Thymus (tissue), 11 donors: ENCODE data around the gene CCDC13. TPM values are rescaled to one million over a fixed set of nuclear protein-coding genes. Genes with fewer than 3 reads are reported as not detected.

Experiments used
- DNase-seq, 9 donors: peaks; one replicate each; pipeline ENCODE4 v3.0.0-alpha.2; 2013; ENCODE audit warnings: low spot score in 9 of 9, low read depth in 6 of 9, missing footprints in 1 of 9
- H3K27ac ChIP-seq, 2 donors: one replicate each; pipeline ENCODE4 v1.5.1; 2013; ENCODE audit warnings: control low read depth in 1 of 2, low read depth in 1 of 2, low read length in 1 of 2, mild to moderate bottlenecking in 1 of 2, moderate library complexity in 1 of 2
- H3K27me3 ChIP-seq, 2 donors: one replicate each; pipeline ENCODE4 v1.5.1; 2013; ENCODE audit warnings: low read length in 1 of 2; ENCODE audit not compliant: control insufficient read depth in 2 of 2, insufficient read depth in 1 of 2
- H3K36me3 ChIP-seq, 2 donors: one replicate each; pipeline ENCODE4 v1.5.1; 2013; ENCODE audit warnings: low read length in 1 of 2, mild to moderate bottlenecking in 1 of 2, moderate library complexity in 1 of 2; ENCODE audit not compliant: control insufficient read depth in 2 of 2, insufficient read depth in 2 of 2
- H3K4me1 ChIP-seq, 2 donors: one replicate each; pipeline ENCODE4 v1.5.1; 2013; ENCODE audit warnings: low read length in 2 of 2; ENCODE audit not compliant: control insufficient read depth in 2 of 2, insufficient read depth in 2 of 2
- H3K4me3 ChIP-seq, 2 donors: one replicate each; pipeline ENCODE4 v1.5.1; 2013; ENCODE audit warnings: low read length in 2 of 2, control low read depth in 1 of 2, mild to moderate bottlenecking in 1 of 2
- H3K9me3 ChIP-seq, 2 donors: one replicate each; pipeline ENCODE4 v1.5.1; 2013; ENCODE audit warnings: low read length in 1 of 2, mild to moderate bottlenecking in 1 of 2; ENCODE audit not compliant: control insufficient read depth in 2 of 2, insufficient read depth in 1 of 2
- WGBS: extraction: QIAGEN DNeasy Blood & Tissue Kit; methylation state at CpG from one replicate; pipeline ENCODE4 v1.1.7; 2013; 5-methylcytosine and 5-hydroxymethylcytosine counted together
- polyA plus RNA-seq: library from polyadenylated mRNA; stranded (reverse); fragments of 200-250 nt; gene quantifications from one replicate; pipeline ENCODE4 v1.2.3, GENCODE V29; 2013
- total RNA-seq: library from RNA; stranded (reverse); fragments of 120-200 nt; gene quantifications from one replicate; pipeline ENCODE4 v1.2.4, GENCODE V29; 2013
- donor health status: healthy.

Gene CCDC13
- total and polyA plus RNA-seq, 2 donors = 0.59 to 0.94 TPM

GRCh38 chr3:42780892-42781700 lies 8.0 kb upstream of the CCDC13 start:
- WGBS = 71% methylated on average over 11 of the region's 11 CpGs
- peaks cover 0 to 6% of the 10 kb centered on the region in 2 donors for H3K36me3 ChIP-seq
- H3K27me3 ChIP-seq = no peaks in the 10 kb centered on the region
- no peaks in the 10 kb centered on the region for H3K9me3 ChIP-seq
- peak in 8 of 9 donors; percentile 52 to 89 (median 82) for DNase-seq
- no peaks in the 10 kb centered on the region for H3K4me1 ChIP-seq
- H3K4me3 ChIP-seq = no peak overlapping the region
- H3K27ac ChIP-seq = no peak overlapping the region

DNA sequence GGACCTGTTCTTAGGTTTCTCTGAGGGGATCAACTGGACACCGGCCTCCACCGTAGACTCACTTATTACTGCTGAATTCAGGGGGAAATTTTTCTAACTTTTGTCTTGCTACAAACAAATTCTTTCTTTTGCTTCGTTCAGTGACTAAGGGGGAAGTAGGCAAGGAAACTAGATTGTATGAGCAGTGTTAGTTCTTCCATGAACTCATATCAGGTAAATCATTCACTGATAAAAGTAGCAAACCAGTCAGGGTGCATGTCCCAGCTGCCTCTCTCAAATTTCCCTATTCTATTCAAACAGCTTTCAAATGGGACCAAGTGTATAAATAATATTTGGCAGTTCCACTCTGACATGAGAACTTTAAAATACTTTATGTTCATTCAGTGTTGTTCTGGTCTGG lies 7.3 kb upstream of the CCDC13 start:
- DNase-seq = no peak
- H3K4me3 ChIP-seq = no peak overlapping the region
- H3K36me3 ChIP-seq = peaks cover 0 to 6% of the 10 kb centered on the region in 2 donors
- 90% methylated on average over 3 of the region's 3 CpGs for WGBS
- no peaks in the 10 kb centered on the region for H3K9me3 ChIP-seq
- H3K27me3 ChIP-seq = no peaks in the 10 kb centered on the region
- H3K27ac ChIP-seq = no peak overlapping the region
- no peaks in the 10 kb centered on the region for H3K4me1 ChIP-seq

DNA sequence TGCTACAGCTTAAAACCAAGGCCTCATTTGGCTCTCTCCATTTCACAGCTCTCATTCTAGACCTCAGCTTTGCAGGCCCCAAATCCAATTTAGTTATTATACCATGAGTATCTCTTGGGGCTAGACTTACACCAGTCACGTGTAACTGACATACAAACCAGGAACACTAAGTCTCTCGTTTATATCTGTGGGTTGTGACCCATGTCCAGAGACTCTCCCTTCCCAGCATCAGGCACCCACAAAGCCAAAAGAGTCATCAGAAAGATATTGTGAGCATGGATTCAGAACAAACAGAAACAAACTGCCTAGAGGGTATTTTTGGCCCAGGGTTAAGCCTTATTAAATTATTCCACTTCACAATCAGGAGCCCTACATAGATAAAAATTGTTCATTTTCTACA lies 5.6 kb upstream of the CCDC13 start:
- DNase-seq = no peak
- H3K9me3 ChIP-seq = no peaks in the 10 kb centered on the region
- H3K27me3 ChIP-seq = no peaks in the 10 kb centered on the region
- no peak overlapping the region for H3K4me3 ChIP-seq
- no peak overlapping the region for H3K27ac ChIP-seq
- peaks cover 0 to 6% of the 10 kb centered on the region in 2 donors for H3K36me3 ChIP-seq
- no peaks in the 10 kb centered on the region for H3K4me1 ChIP-seq
- 89% methylated on average over 2 of the region's 2 CpGs for WGBS

- DNase-seq = no peak
- Histone ChIP-seq H3K4me3 (peak overlapping the region; percentile 53), H3K36me3 (no peaks in the 10 kb centered on the region), H3K27me3 (peaks cover 0 to 14% of the 10 kb centered on the region in 2 donors), H3K27ac (no peak overlapping the region), H3K9me3 (no peaks in the 10 kb centered on the region), H3K4me1 (peaks cover 0 to 8% of the 10 kb centered on the region in 2 donors)
- 12% methylated on average over 6 of the region's 6 CpGs for WGBS
Measured at GRCh38 chr3:42773409-42773751, 327 bp upstream of the CCDC13 start.

GRCh38 chr3:42771271-42771670 lies 1.8 kb downstream of the CCDC13 start:
- no peak overlapping the region for H3K4me3 ChIP-seq
- peaks cover 0 to 14% of the 10 kb centered on the region in 2 donors for H3K27me3 ChIP-seq
- H3K9me3 ChIP-seq = no peaks in the 10 kb centered on the region
- peaks cover 0 to 8% of the 10 kb centered on the region in 2 donors for H3K4me1 ChIP-seq
- no peak for DNase-seq
- H3K27ac ChIP-seq = no peak overlapping the region
- WGBS = 95% methylated on average over 1 of the region's 1 CpG
- H3K36me3 ChIP-seq = no peaks in the 10 kb centered on the region

- Histone ChIP-seq H3K36me3 (no peaks in the 10 kb centered on the region), H3K4me1 (peaks cover 0 to 8% of the 10 kb centered on the region in 2 donors), H3K27ac (no peak overlapping the region), H3K27me3 (peaks cover 0 to 14% of the 10 kb centered on the region in 2 donors), H3K4me3 (no peak overlapping the region), H3K9me3 (no peaks in the 10 kb centered on the region)
- WGBS = 97% methylated on average over 28 of the region's 28 CpGs
- no peak for DNase-seq
Measured at GRCh38 chr3:42769477-42770131, 3.4 kb downstream of the CCDC13 start.

- DNase-seq = no peak
- Histone ChIP-seq H3K27me3 (no peaks in the 10 kb centered on the region), H3K4me3 (no peak overlapping the region), H3K4me1 (peaks cover 0 to 5% of the 10 kb centered on the region in 2 donors), H3K27ac (no peak overlapping the region), H3K9me3 (no peaks in the 10 kb centered on the region), H3K36me3 (no peaks in the 10 kb centered on the region)
- WGBS = 95% methylated on average over 3 of the region's 3 CpGs
Measured at GRCh38 chr3:42764561-42765295, 8.3 kb downstream of the CCDC13 start.

- no peak overlapping the region for H3K4me3 ChIP-seq
- no peaks in the 10 kb centered on the region for H3K36me3 ChIP-seq
- no peak for DNase-seq
- no peak overlapping the region for H3K27ac ChIP-seq
- H3K9me3 ChIP-seq = no peaks in the 10 kb centered on the region
- 98% methylated on average over 3 of the region's 3 CpGs for WGBS
- no peaks in the 10 kb centered on the region for H3K27me3 ChIP-seq
- peaks cover 0 to 5% of the 10 kb centered on the region in 2 donors for H3K4me1 ChIP-seq
Measured at GRCh38 chr3:42764115-42764514, 8.9 kb downstream of the CCDC13 start.

DNA sequence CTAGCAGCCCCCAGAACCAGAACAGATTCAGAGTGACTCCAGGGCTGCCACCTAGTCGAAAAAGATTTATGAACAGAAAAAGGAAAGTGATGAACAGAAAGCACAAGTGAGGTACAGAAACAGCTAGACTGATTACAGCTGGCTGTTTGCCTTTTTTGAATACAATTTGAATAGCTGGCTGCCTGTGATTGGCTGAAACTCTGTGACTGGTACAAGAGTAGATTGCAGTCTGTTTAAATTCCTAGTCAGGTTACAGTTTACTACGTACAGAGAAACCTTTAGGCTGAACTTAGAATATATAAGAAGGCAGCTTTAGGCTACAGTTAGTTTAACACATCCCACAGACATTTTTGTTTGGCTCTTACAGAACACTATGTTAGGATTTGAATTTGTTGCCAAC lies 10.0 kb downstream of the CCDC13 start:
- Histone ChIP-seq H3K27me3 (no peaks in the 10 kb centered on the region), H3K9me3 (no peaks in the 10 kb centered on the region), H3K36me3 (no peaks in the 10 kb centered on the region), H3K4me1 (peaks cover 0 to 5% of the 10 kb centered on the region in 2 donors), H3K4me3 (no peak overlapping the region), H3K27ac (no peak overlapping the region)
- no peak for DNase-seq
- 89% methylated on average over 2 of the region's 2 CpGs for WGBS
